Mesendoderm (in vitro differentiated cells): ENCODE data around the gene TMEM107.

Experiments
- DNase-seq: peaks from one replicate; pipeline ENCODE4 v3.0.0; 2013
- H2AK5ac ChIP-seq: 2 replicates; pipeline ENCODE4 v1.6.1; 2013; ENCODE audit warnings: low read length, inconsistent platforms
- H2BK120ac ChIP-seq: 2 replicates; pipeline ENCODE4 v1.6.1; 2013; ENCODE audit warnings: low read depth, mild to moderate bottlenecking, low read length, moderate library complexity, mixed read lengths
- H2BK15ac ChIP-seq: replicated peaks from 2 replicates; pipeline ENCODE4 v1.6.1; 2013; ENCODE audit warnings: low read depth, mild to moderate bottlenecking, moderate library complexity
- H2BK5ac ChIP-seq: 2 replicates; pipeline ENCODE4 v1.6.1; 2013; ENCODE audit warnings: low read length, inconsistent platforms
- H3K18ac ChIP-seq: 2 replicates; pipeline ENCODE4 v1.6.1; 2013; ENCODE audit warnings: mild to moderate bottlenecking, low read length, mixed read lengths
- H3K23ac ChIP-seq: one replicate; pipeline ENCODE4 v1.6.1; 2013; ENCODE audit warnings: low read length
- H3K27ac ChIP-seq: 2 replicates; pipeline ENCODE4 v1.5.1; 2013; ENCODE audit warnings: low read depth, mild to moderate bottlenecking, inconsistent platforms, low read length, moderate library complexity
- H3K27me3 ChIP-seq: 2 replicates; pipeline ENCODE4 v1.6.1; 2013; ENCODE audit warnings: low read length, control low read depth, mild to moderate bottlenecking, inconsistent platforms; ENCODE audit not compliant: insufficient read depth, poor library complexity
- H3K36me3 ChIP-seq: 2 replicates; pipeline ENCODE4 v1.6.1; 2013; ENCODE audit warnings: low read length, inconsistent platforms; ENCODE audit not compliant: control insufficient read depth, insufficient read depth
- H3K4ac ChIP-seq: one replicate; pipeline ENCODE4 v1.6.1; 2013; ENCODE audit warnings: low read depth, mild to moderate bottlenecking, low read length, moderate library complexity
- H3K4me1 ChIP-seq: 2 replicates; pipeline ENCODE4 v1.6.1; 2013; ENCODE audit warnings: low read depth, low read length, inconsistent platforms; ENCODE audit not compliant: control insufficient read depth
- H3K4me2 ChIP-seq: 2 replicates; pipeline ENCODE4 v1.6.1; 2013; ENCODE audit warnings: low read length
- H3K4me3 ChIP-seq: 2 replicates; pipeline ENCODE4 v1.5.1; 2013; ENCODE audit warnings: mild to moderate bottlenecking, low read length
- H3K56ac ChIP-seq: one replicate; pipeline ENCODE4 v1.6.1; 2013; ENCODE audit warnings: low read length
- H3K79me1 ChIP-seq: 2 replicates; pipeline ENCODE4 v1.6.1; 2013; ENCODE audit warnings: low read length, inconsistent platforms
- H3K79me2 ChIP-seq: 2 replicates; pipeline ENCODE4 v1.6.1; 2013; ENCODE audit warnings: mild to moderate bottlenecking, low read length; ENCODE audit not compliant: control insufficient read depth, insufficient read depth
- H3K9ac ChIP-seq: 2 replicates; pipeline ENCODE4 v1.6.1; 2013; ENCODE audit warnings: low read length, inconsistent platforms
- H4K5ac ChIP-seq: one replicate; pipeline ENCODE4 v1.6.1; 2013; ENCODE audit warnings: low read length
- H4K8ac ChIP-seq: one replicate; pipeline ENCODE4 v1.6.1; 2013; ENCODE audit warnings: low read depth, mild to moderate bottlenecking, control low read depth, low read length, moderate library complexity
- WGBS: extraction: QIAGEN DNeasy Blood & Tissue Kit; methylation state at CpG from one replicate; pipeline ENCODE4 v1.1.7; 2013; ENCODE audit warnings: low lambda C conversion rate, missing lambda C conversion rate; ENCODE audit not compliant: insufficient coverage; ENCODE audit errors: extremely low coverage; 5-methylcytosine and 5-hydroxymethylcytosine counted together

The TMEM107 gene

DNA sequence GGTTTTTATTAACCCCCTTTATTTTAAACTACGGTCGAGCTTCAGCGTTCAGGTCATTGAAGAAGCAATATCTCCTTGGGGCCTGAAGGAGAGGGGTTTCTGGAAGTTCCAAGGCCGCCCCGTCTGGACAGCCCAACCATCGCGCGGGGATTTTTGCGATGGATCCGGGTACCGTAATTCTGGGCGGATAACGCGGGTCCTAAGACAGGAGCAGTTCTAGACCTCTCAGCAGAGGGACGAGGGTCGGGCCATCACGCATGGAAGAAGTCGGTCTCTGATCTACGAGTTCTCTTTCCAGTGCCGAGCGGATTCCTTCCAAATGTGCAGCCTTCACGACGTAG lies 10.2 kb upstream of the TMEM107 start:
- H3K36me3 ChIP-seq, result no peaks in the 10 kb centered on the region
- no peak overlapping the region for H2BK120ac ChIP-seq
- no peak overlapping the region for H2AK5ac ChIP-seq
- no peak overlapping the region for H2BK5ac ChIP-seq
- H3K23ac ChIP-seq, result no peak overlapping the region
- no peaks in the 10 kb centered on the region for H3K79me2 ChIP-seq
- H3K79me1 ChIP-seq, result peaks cover 4% of the 10 kb centered on the region
- peak overlapping the region; percentile 81 for H3K56ac ChIP-seq
- no peak for DNase-seq
- peak overlapping the region; percentile 82 for H3K9ac ChIP-seq
- no peak overlapping the region for H3K4ac ChIP-seq
- no peaks in the 10 kb centered on the region for H3K27me3 ChIP-seq
- H2BK15ac ChIP-seq, result no peak overlapping the region
- no peak overlapping the region for H3K27ac ChIP-seq
- H3K4me2 ChIP-seq, result peak overlapping the region; percentile 49
- no CpG with 5 or more reads among the region's 23 CpGs for WGBS
- peaks cover 9% of the 10 kb centered on the region for H3K4me1 ChIP-seq
- H3K4me3 ChIP-seq, result peak overlapping the region; percentile 93
- H4K5ac ChIP-seq, result no peak overlapping the region
- no peak overlapping the region for H4K8ac ChIP-seq
- no peak overlapping the region for H3K18ac ChIP-seq

- H3K23ac ChIP-seq, result no peak overlapping the region
- H3K79me2 ChIP-seq, result no peaks in the 10 kb centered on the region
- H4K5ac ChIP-seq, result no peak overlapping the region
- peaks cover 4% of the 10 kb centered on the region for H3K79me1 ChIP-seq
- H2BK120ac ChIP-seq, result no peak overlapping the region
- peak overlapping the region; percentile 93 for H3K4me3 ChIP-seq
- no peak overlapping the region for H2BK15ac ChIP-seq
- H2BK5ac ChIP-seq, result no peak overlapping the region
- H3K56ac ChIP-seq, result peak overlapping the region; percentile 83
- H4K8ac ChIP-seq, result no peak overlapping the region
- no peak overlapping the region for H3K27ac ChIP-seq
- H3K36me3 ChIP-seq, result no peaks in the 10 kb centered on the region
- H3K18ac ChIP-seq, result no peak overlapping the region
- no CpG with 5 or more reads among the region's 44 CpGs for WGBS
- peak overlapping the region; percentile 82 for H3K9ac ChIP-seq
- H2AK5ac ChIP-seq, result no peak overlapping the region
- peaks cover 9% of the 10 kb centered on the region for H3K4me1 ChIP-seq
- H3K4me2 ChIP-seq, result peak overlapping the region; percentile 87
- peak; percentile 82 for DNase-seq
- H3K27me3 ChIP-seq, result no peaks in the 10 kb centered on the region
- no peak overlapping the region for H3K4ac ChIP-seq
Observed at GRCh38 chr17:8185582-8186445, 9.6 kb upstream of the TMEM107 start.

- DNase-seq, result peak; percentile 19
- WGBS, result no CpG with 5 or more reads among the region's 19 CpGs
Observed at GRCh38 chr17:8176998-8177731, 985 bp upstream of the TMEM107 start.

DNA sequence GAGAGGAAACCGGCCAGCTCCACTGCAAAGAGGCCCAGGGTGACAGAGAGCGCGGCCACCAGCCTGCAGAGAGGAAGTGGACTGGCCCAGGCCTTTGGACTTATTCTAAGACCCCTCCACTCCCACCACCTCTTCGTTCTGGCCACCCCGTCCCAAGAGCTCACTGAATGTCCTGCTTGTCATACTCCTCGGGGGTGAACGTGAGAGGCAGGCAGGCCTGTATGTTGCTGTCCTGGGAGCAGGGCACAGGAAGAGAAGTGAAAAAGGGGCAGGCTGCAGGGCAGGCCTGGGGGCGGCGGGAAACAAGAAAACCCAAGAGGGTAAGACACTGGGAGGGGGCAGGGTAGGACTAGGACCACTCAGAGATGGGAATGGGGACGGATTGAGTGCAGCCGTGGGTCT lies 384 bp downstream of the TMEM107 start:
- H3K4me2 ChIP-seq, result peak overlapping the region; percentile 67
- no peak overlapping the region for H3K18ac ChIP-seq
- H3K27ac ChIP-seq, result no peak overlapping the region
- no peak overlapping the region for H3K23ac ChIP-seq
- peaks cover 7% of the 10 kb centered on the region for H3K4me1 ChIP-seq
- no peak overlapping the region for H4K5ac ChIP-seq
- H3K36me3 ChIP-seq, result no peaks in the 10 kb centered on the region
- H3K79me2 ChIP-seq, result no peaks in the 10 kb centered on the region
- no peak for DNase-seq
- H3K56ac ChIP-seq, result peak overlapping the region; percentile 90
- peak overlapping the region; percentile 82 for H3K9ac ChIP-seq
- WGBS, result no CpG with 5 or more reads among the region's 11 CpGs
- H2BK5ac ChIP-seq, result no peak overlapping the region
- no peaks in the 10 kb centered on the region for H3K27me3 ChIP-seq
- H3K79me1 ChIP-seq, result no peaks in the 10 kb centered on the region
- no peak overlapping the region for H2BK120ac ChIP-seq
- peak overlapping the region; percentile 68 for H3K4me3 ChIP-seq
- no peak overlapping the region for H2AK5ac ChIP-seq
- no peak overlapping the region for H4K8ac ChIP-seq
- H2BK15ac ChIP-seq, result no peak overlapping the region
- H3K4ac ChIP-seq, result no peak overlapping the region

More at GRCh38 chr17:8176998-8177731, 985 bp upstream of the TMEM107 start:
- Histone ChIP-seq H3K4me2 (peak overlapping the region; percentile 83), H3K9ac (peak overlapping the region; percentile 82), H3K27ac (no peak overlapping the region), H3K27me3 (no peaks in the 10 kb centered on the region), H3K79me2 (no peaks in the 10 kb centered on the region), H3K36me3 (no peaks in the 10 kb centered on the region), H3K18ac (no peak overlapping the region), H2BK5ac (no peak overlapping the region), H3K4ac (no peak overlapping the region), H3K23ac (no peak overlapping the region), H3K79me1 (no peaks in the 10 kb centered on the region), H4K8ac (no peak overlapping the region), H2BK120ac (no peak overlapping the region), H4K5ac (no peak overlapping the region), H3K56ac (peak overlapping the region; percentile 91), H3K4me3 (no peak overlapping the region), H3K4me1 (peaks cover 7% of the 10 kb centered on the region), H2BK15ac (no peak overlapping the region), H2AK5ac (no peak overlapping the region)

DNA sequence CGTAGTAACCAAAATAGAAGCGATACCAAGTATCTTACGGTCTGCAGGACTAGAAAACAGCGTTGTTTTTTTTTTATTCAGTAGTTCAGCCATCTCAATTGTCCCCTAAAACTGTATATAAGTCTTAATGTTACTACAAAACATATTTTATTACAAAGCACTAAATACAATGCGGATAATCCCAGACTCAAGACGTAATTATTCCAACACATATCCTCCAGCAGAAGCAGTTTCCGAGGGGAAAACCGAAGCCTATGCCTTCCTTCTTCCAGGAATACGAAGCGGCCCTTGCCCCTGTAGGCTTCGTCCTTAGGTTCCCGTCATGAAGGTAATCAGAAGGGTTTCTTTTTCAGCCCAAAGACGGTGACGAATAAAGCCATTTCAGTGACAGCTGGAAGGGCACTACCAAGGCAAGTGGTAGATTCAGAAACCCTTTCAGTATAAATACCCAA lies 2.3 kb downstream of the TMEM107 start:
- Histone ChIP-seq H3K27ac (no peak overlapping the region), H2AK5ac (no peak overlapping the region), H4K8ac (no peak overlapping the region), H3K4ac (no peak overlapping the region), H3K79me1 (no peaks in the 10 kb centered on the region), H3K23ac (no peak overlapping the region), H4K5ac (no peak overlapping the region), H2BK5ac (no peak overlapping the region), H3K79me2 (no peaks in the 10 kb centered on the region), H3K56ac (peak overlapping the region; percentile 66), H3K18ac (no peak overlapping the region), H2BK120ac (no peak overlapping the region), H3K4me3 (no peak overlapping the region), H3K4me1 (peaks cover 7% of the 10 kb centered on the region), H3K27me3 (no peaks in the 10 kb centered on the region), H3K9ac (peak overlapping the region; percentile 57), H3K36me3 (no peaks in the 10 kb centered on the region), H2BK15ac (no peak overlapping the region), H3K4me2 (peak overlapping the region; percentile 37)
- WGBS, result no CpG with 5 or more reads among the region's 14 CpGs
- DNase-seq, result no peak
